Measurements from ENCODE around the gene C2orf49.

C2orf49 gene

GRCh38 chr2:105299290-105299689, 38.0 kb upstream of the C2orf49 start:
- H3K27me3 ChIP-seq = no peaks in the 10 kb centered on the region

GRCh38 chr2:105301646-105302045, 35.7 kb upstream of the C2orf49 start:
- Histone ChIP-seq H3K4me1 (peaks cover 0 to 5% (median 0%) of the 10 kb centered on the region in 4 donors), H3K27me3 (no peaks in the 10 kb centered on the region), H3K9me3 (no peaks in the 10 kb centered on the region), H3K27ac (no peak overlapping the region), H3K36me3 (peaks cover 23 to 32% (median 24%) of the 10 kb centered on the region in 3 donors), H3K4me3 (no peak overlapping the region)
- intact Hi-C loops (cut with DNase I; ENCODE audit: low total_unique reads) = no loop called here
- no peak for TF ChIP-seq CTCF (IDR thresholded peaks at IDR 0.05)
- DNase-seq = no peak

More at GRCh38 chr2:105299290-105299689, 38.0 kb upstream of the C2orf49 start:
- Histone ChIP-seq H3K4me1 (peaks cover 0 to 5% (median 0%) of the 10 kb centered on the region in 4 donors), H3K36me3 (peaks cover 23 to 41% (median 35%) of the 10 kb centered on the region in 3 donors), H3K9me3 (no peaks in the 10 kb centered on the region), H3K4me3 (no peak overlapping the region), H3K27ac (no peak overlapping the region)
- TF ChIP-seq CTCF (IDR thresholded peaks at IDR 0.05) = no peak
- DNase-seq = no peak
- intact Hi-C loops (cut with DNase I; ENCODE audit: low total_unique reads) = no loop called here

GRCh38 chr2:105307146-105307545, 30.2 kb upstream of the C2orf49 start:
- H3K27ac ChIP-seq = no peak overlapping the region
- H3K36me3 ChIP-seq = peaks cover 12 to 30% (median 20%) of the 10 kb centered on the region in 3 donors
- no peak overlapping the region for H3K4me3 ChIP-seq
- intact Hi-C loops (cut with DNase I; ENCODE audit: low total_unique reads) = no loop called here
- DNase-seq = no peak
- no peaks in the 10 kb centered on the region for H3K9me3 ChIP-seq
- H3K4me1 ChIP-seq = no peaks in the 10 kb centered on the region
- H3K27me3 ChIP-seq = no peaks in the 10 kb centered on the region
- no peak for TF ChIP-seq CTCF (IDR thresholded peaks at IDR 0.05)

- no peaks in the 10 kb centered on the region for H3K27me3 ChIP-seq
- intact Hi-C loops (cut with DNase I; ENCODE audit: low total_unique reads) = no loop called here
- peaks cover 12 to 30% (median 20%) of the 10 kb centered on the region in 3 donors for H3K36me3 ChIP-seq
- no peak for TF ChIP-seq CTCF (IDR thresholded peaks at IDR 0.05)
- no peak overlapping the region for H3K4me3 ChIP-seq
- no peaks in the 10 kb centered on the region for H3K9me3 ChIP-seq
- H3K27ac ChIP-seq = no peak overlapping the region
- no peak for DNase-seq
- no peaks in the 10 kb centered on the region for H3K4me1 ChIP-seq
Measured at GRCh38 chr2:105307550-105307949, 29.8 kb upstream of the C2orf49 start.

GRCh38 chr2:105307962-105308361, 29.4 kb upstream of the C2orf49 start:
- Histone ChIP-seq H3K27ac (no peak overlapping the region), H3K4me3 (no peak overlapping the region), H3K27me3 (no peaks in the 10 kb centered on the region), H3K4me1 (no peaks in the 10 kb centered on the region), H3K9me3 (no peaks in the 10 kb centered on the region), H3K36me3 (peaks cover 12 to 30% (median 20%) of the 10 kb centered on the region in 3 donors)
- no peak for TF ChIP-seq CTCF (IDR thresholded peaks at IDR 0.05)
- no peak for DNase-seq
- intact Hi-C loops (cut with DNase I; ENCODE audit: low total_unique reads) = no loop called here
